ENCODE measurements around the gene TERF2IP. TPM values are rescaled to one million over a fixed set of nuclear protein-coding genes. Genes with fewer than 3 reads are reported as not detected.

TERF2IP gene
- total RNA-seq, 1 experiment from 2014 or later = 16.9 TPM

- CTCF ChIA-PET = no interaction called here
- Histone ChIP-seq H2AFZ (no peak within 1 kb of the TSS), H3K4me3 (no peak within 1 kb of the TSS), H4K20me1 (ENCODE audit: insufficient read depth) (no peaks in the 10 kb centered on the region), H3K27me3 (ENCODE audit: insufficient read depth, low read depth) (no peaks in the 10 kb centered on the region), H3K27ac (no peak within 1 kb of the TSS), H3K36me3 (ENCODE audit: low read depth) (no peaks in the 10 kb centered on the region), H3K4me1 (replicated peaks; ENCODE audit: insufficient read depth) (no peaks in the 10 kb centered on the region), H3K9me3 (ENCODE audit: insufficient read depth, low read depth) (no peaks in the 10 kb centered on the region), H3K79me2 (ENCODE audit: low read depth) (no peaks in the 10 kb centered on the region), H3F3A (ENCODE audit: insufficient read depth, low read depth) (no peaks in the 10 kb centered on the region), H3K9me2 (ENCODE audit: insufficient read depth) (no peaks in the 10 kb centered on the region; the same call in 1 of the 2 replicates), H3K4me2 (no peak within 1 kb of the TSS)
- intact Hi-C loops (cut with micrococcal nuclease; ENCODE audit: unreplicated experiment) = no loop called here
- BruUV-seq (replicated peaks) = no TSS peak
- no peak for TF ChIP-seq EZH2 (IDR thresholded peaks at IDR 0.05; ENCODE audit: low read depth)
- no peak for TF ChIP-seq CTCF (conservative IDR thresholded peaks at IDR 0.05)
- POLR2A ChIA-PET (ENCODE audit: unreplicated experiment) = no interaction called here
- DNase-seq = no peak
These were observed 53.8 kb downstream of the TERF2IP start, which contains the start of gene DUXB for GRCh38 chr16:75701361-75701760. Gene DUXB, minus strand, starts transcription at chr16:75701461. Its CDS starts 43 bp downstream, at chr16:75701418.

- no peak for TF ChIP-seq EZH2 (IDR thresholded peaks at IDR 0.05; ENCODE audit: low read depth)
- no peak for TF ChIP-seq CTCF (conservative IDR thresholded peaks at IDR 0.05)
- H3K9me3 ChIP-seq (ENCODE audit: insufficient read depth, low read depth) = no peaks in the 10 kb centered on the region
- ChIA-PET CTCF (no interaction called here), POLR2A (ENCODE audit: unreplicated experiment) (interaction anchor here (0.6 kb wide), 1 partner anchor 960 kb away, joined by 3 read pairs; no protein-coding TSS in a partner anchor)
- H3K27me3 ChIP-seq (ENCODE audit: insufficient read depth, low read depth) = no peaks in the 10 kb centered on the region
- no peaks in the 10 kb centered on the region for H3K36me3 ChIP-seq (ENCODE audit: low read depth)
- no peaks in the 10 kb centered on the region for H3K79me2 ChIP-seq (ENCODE audit: low read depth)
- H3K27ac ChIP-seq = no peak overlapping the region
- H3K4me2 ChIP-seq = no peak overlapping the region
- DNase-seq = no peak
- H3K4me3 ChIP-seq = no peak overlapping the region
- intact Hi-C loops (cut with micrococcal nuclease; ENCODE audit: unreplicated experiment) = no loop called here
- no peaks in the 10 kb centered on the region; the same call in 1 of the 2 replicates for H3K9me2 ChIP-seq (ENCODE audit: insufficient read depth)
- no TSS peak for BruUV-seq (replicated peaks)
- no peaks in the 10 kb centered on the region for H3K4me1 ChIP-seq (replicated peaks; ENCODE audit: insufficient read depth)
- no peaks in the 10 kb centered on the region for H4K20me1 ChIP-seq (ENCODE audit: insufficient read depth)
- H3F3A ChIP-seq (ENCODE audit: insufficient read depth, low read depth) = no peaks in the 10 kb centered on the region
- H2AFZ ChIP-seq = no peak overlapping the region
These were observed 54.7 kb downstream of the TERF2IP start for GRCh38 chr16:75702242-75702641.

- Histone ChIP-seq H3K36me3 (ENCODE audit: low read depth) (no peaks in the 10 kb centered on the region), H3K4me2 (no peak overlapping the region), H3K4me1 (replicated peaks; ENCODE audit: insufficient read depth) (no peaks in the 10 kb centered on the region), H4K20me1 (ENCODE audit: insufficient read depth) (no peaks in the 10 kb centered on the region), H3K4me3 (no peak overlapping the region), H2AFZ (no peak overlapping the region), H3K27me3 (ENCODE audit: insufficient read depth, low read depth) (no peaks in the 10 kb centered on the region), H3K9me3 (ENCODE audit: insufficient read depth, low read depth) (no peaks in the 10 kb centered on the region), H3K27ac (no peak overlapping the region), H3K9me2 (ENCODE audit: insufficient read depth) (no peaks in the 10 kb centered on the region; the same call in 1 of the 2 replicates), H3K79me2 (ENCODE audit: low read depth) (no peaks in the 10 kb centered on the region), H3F3A (ENCODE audit: insufficient read depth, low read depth) (no peaks in the 10 kb centered on the region)
- intact Hi-C loops (cut with micrococcal nuclease; ENCODE audit: unreplicated experiment) = no loop called here
- no peak for TF ChIP-seq EZH2 (IDR thresholded peaks at IDR 0.05; ENCODE audit: low read depth)
- TF ChIP-seq CTCF (conservative IDR thresholded peaks at IDR 0.05) = no peak
- ChIA-PET POLR2A (ENCODE audit: unreplicated experiment) (no interaction called here), CTCF (interaction anchor here (0.7 kb wide), 1 partner anchor 1380 kb away, joined by 5 read pairs; no protein-coding TSS in a partner anchor)
- no peak for DNase-seq
- BruUV-seq (replicated peaks) = no TSS peak
These were observed 55.7 kb downstream of the TERF2IP start for GRCh38 chr16:75703306-75703705.

Other genes with a start within 250 kb of the TERF2IP start
- 52.6 and 55.6 TPM in 2 replicates for gene CFDP1, start 214.3 kb upstream of the TERF2IP start, total RNA-seq (2021)
- gene TMEM170A, start 183.1 kb upstream of the TERF2IP start, total RNA-seq (2021) = 31.4 and 31.7 TPM in 2 replicates
- gene CHST6, start 152.3 kb upstream of the TERF2IP start, total RNA-seq (2021) = 4.8 and 6.8 TPM in 2 replicates
- 0.25 and 1.3 TPM in 2 replicates for gene CHST5, start 111.7 kb upstream of the TERF2IP start, total RNA-seq (2021)
- gene TMEM231, start 91.5 kb upstream of the TERF2IP start, total RNA-seq (2021) = 17.7 and 18.8 TPM in 2 replicates
- 86.1 and 103 TPM in 2 replicates for gene GABARAPL2, start 81.4 kb upstream of the TERF2IP start, total RNA-seq (2021)
- 57.9 and 66.4 TPM in 2 replicates for gene ADAT1, start 24.5 kb upstream of the TERF2IP start, total RNA-seq (2021)
- 101 and 132 TPM in 2 replicates for gene KARS1, start 108 bp upstream of the TERF2IP start, total RNA-seq (2021)
- not detected in 2 replicates for gene CPHXL2, start 29.2 kb downstream of the TERF2IP start, total RNA-seq (2021)
- gene DUXB, start 53.7 kb downstream of the TERF2IP start, total RNA-seq (2021) = not detected in 2 replicates
- gene CPHXL, start 78.7 kb downstream of the TERF2IP start, total RNA-seq (2021) = not detected in 2 replicates